CD14-positive monocyte (primary cell): ENCODE results near the gene FPGT. TPM values are rescaled to one million over a fixed set of nuclear protein-coding genes. Genes with fewer than 3 reads are reported as not detected.
"Not testable (repeated sequence)": the region's sequence is repeated elsewhere in the genome, so short reads cannot be mapped to it uniquely, and the experiment has no call there.

Experiments used
- DNase-seq, 3 donors: peaks; one replicate each; pipeline ENCODE4 v3.0.0-alpha.2; 2011 to 2022
- H2AFZ ChIP-seq: 2 replicates; pipeline ENCODE4 v1.6.0; 2012; ENCODE audit warnings: mild to moderate bottlenecking, low read depth, low read length, inconsistent platforms; ENCODE audit not compliant: insufficient read depth, poor library complexity, severe bottlenecking
- H3K27ac ChIP-seq, 2 donors: 1 replicate in 1 of 2; 2 replicates in 1 of 2; pipeline ENCODE4 v1.5.1; 2012 to 2013; ENCODE audit warnings: low read length in 2 of 2, control low read depth in 1 of 2, inconsistent platforms in 1 of 2, low read depth in 1 of 2, mild to moderate bottlenecking in 1 of 2
- H3K27me3 ChIP-seq, 2 donors: one replicate each; pipeline versions ENCODE4 v1.6.0 to v1.6.1; 2011 to 2013; ENCODE audit warnings: low read length in 2 of 2; ENCODE audit not compliant: control insufficient read depth in 2 of 2, insufficient read depth in 2 of 2
- H3K36me3 ChIP-seq, 2 donors: replicated peaks in 1 of 2; 1 replicate in 1 of 2; 2 replicates in 1 of 2; pipeline versions ENCODE4 v1.5.1 to v1.6.1; 2012 to 2013; ENCODE audit warnings: low read length in 2 of 2, control low read depth in 1 of 2, inconsistent platforms in 1 of 2, mild to moderate bottlenecking in 1 of 2; ENCODE audit not compliant: insufficient read depth in 2 of 2, control insufficient read depth in 1 of 2
- H3K4me1 ChIP-seq, 2 donors: 1 replicate in 1 of 2; 2 replicates in 1 of 2; pipeline versions ENCODE4 v1.5.1 to v1.6.1; 2012 to 2013; ENCODE audit warnings: low read length in 2 of 2, control low read depth in 1 of 2, inconsistent platforms in 1 of 2, mild to moderate bottlenecking in 1 of 2, moderate library complexity in 1 of 2; ENCODE audit not compliant: insufficient read depth in 2 of 2, control insufficient read depth in 1 of 2
- H3K4me2 ChIP-seq: replicated peaks from 2 replicates; pipeline ENCODE3; 2012; ENCODE audit warnings: low read length, moderate library complexity, mild to moderate bottlenecking; ENCODE audit not compliant: poor library complexity, severe bottlenecking; ENCODE audit errors: extremely low read depth
- H3K4me3 ChIP-seq, 3 experiments: fragments of 200-600 bp in 1 of 3; sonication (generic) in 1 of 3; replicated peaks in 1 of 3; 1 replicate in 2 of 3; 2 replicates in 1 of 3; pipeline ENCODE4 v1.5.1; 2011 to 2013; ENCODE audit warnings: low read length in 3 of 3, mild to moderate bottlenecking in 3 of 3, control low read depth in 2 of 3, low read depth in 2 of 3, inconsistent platforms in 1 of 3, moderate library complexity in 1 of 3
- H3K79me2 ChIP-seq: 2 replicates; pipeline ENCODE4 v1.6.0; 2012; ENCODE audit warnings: mild to moderate bottlenecking, control low read depth, inconsistent platforms, low read length, moderate library complexity; ENCODE audit not compliant: insufficient read depth
- H3K9ac ChIP-seq: 2 replicates; pipeline ENCODE4 v1.6.0; 2017; ENCODE audit warnings: low read length, mild to moderate bottlenecking; ENCODE audit not compliant: insufficient read depth, poor library complexity, severe bottlenecking
- H3K9me3 ChIP-seq, 2 donors: replicated peaks in 1 of 2; 1 replicate in 1 of 2; 2 replicates in 1 of 2; pipeline versions ENCODE4 v1.5.1 to v1.6.1; 2012 to 2013; ENCODE audit warnings: low read length in 2 of 2, control low read depth in 1 of 2; ENCODE audit not compliant: control insufficient read depth in 1 of 2, insufficient read depth in 1 of 2
- H4K20me1 ChIP-seq: 2 replicates; pipeline ENCODE4 v1.6.0; 2012; ENCODE audit warnings: mild to moderate bottlenecking, low read length, control low read depth, moderate library complexity; ENCODE audit not compliant: insufficient read depth
- H3K27ac Mint-ChIP-seq, 7 donors: one replicate each; pipeline ENCODE4 v1.8.0; 2020; ENCODE audit warnings: mild to moderate bottlenecking in 7 of 7, mixed read lengths in 7 of 7, moderate library complexity in 6 of 7, inconsistent platforms in 2 of 7
- H3K27me3 Mint-ChIP-seq, 3 donors: one replicate each; pipeline ENCODE4 v1.8.0; 2021 to 2022; ENCODE audit warnings: low read depth in 3 of 3, mild to moderate bottlenecking in 3 of 3, mixed read lengths in 3 of 3, moderate library complexity in 3 of 3, inconsistent platforms in 1 of 3
- H3K36me3 Mint-ChIP-seq, 2 donors: one replicate each; pipeline ENCODE4 v1.8.0; 2020; ENCODE audit warnings: mixed read lengths in 2 of 2, inconsistent platforms in 1 of 2, mild to moderate bottlenecking in 1 of 2
- H3K4me1 Mint-ChIP-seq: one replicate; pipeline ENCODE4 v1.8.0; 2020; ENCODE audit warnings: mild to moderate bottlenecking, mixed read lengths
- H3K4me3 Mint-ChIP-seq, 2 donors: one replicate each; pipeline ENCODE4 v1.8.0; 2020; ENCODE audit warnings: mild to moderate bottlenecking in 2 of 2, mixed read lengths in 2 of 2, moderate library complexity in 1 of 2
- H3K9me3 Mint-ChIP-seq, 7 donors: one replicate each; pipeline ENCODE4 v1.8.0; 2020 to 2022; ENCODE audit warnings: mixed read lengths in 7 of 7, mild to moderate bottlenecking in 6 of 7, moderate library complexity in 6 of 7, inconsistent platforms in 2 of 7
- CTCF ChIP-seq: fragments of 200-600 bp; IDR thresholded peaks from one replicate; pipeline ENCODE4 v1.8.0; 2022; ENCODE audit warnings: antibody characterized with exemption, mild to moderate bottlenecking
- WGBS: methylation state at CpG from one replicate; pipeline ENCODE4 v1.1.5; 2013; ENCODE audit warnings: missing lambda C conversion rate; ENCODE audit not compliant: insufficient coverage; 5-methylcytosine and 5-hydroxymethylcytosine counted together
- intact Hi-C, 2 donors: fragments of 100-400 bp; cut with micrococcal nuclease; formaldehyde crosslinking; loops; one replicate each; pipeline versions ENCODE4 v1.15.0 to v1.15.1; 2023
- polyA plus RNA-seq, 3 donors: library from polyadenylated mRNA; depleted of rRNA in 1 of 3; unstranded in 2 of 3; stranded (reverse) in 1 of 3; fragments of 300-500 nt in 2 of 3; fragments of >200 nt in 1 of 3; fragmentation: Illumina TruSeq in 2 of 3; gene quantifications; 1 replicate in 2 of 3; 2 replicates in 1 of 3; pipeline ENCODE4 v1.2.3, GENCODE V29; 2012 to 2021

The FPGT gene
- polyA plus RNA-seq, 3 donors, result 5.9 to 24.8 (median 23.8) TPM

GRCh38 chr1:74246315-74246714 lies 48.3 kb downstream of the FPGT start:
- H3K4me2 ChIP-seq, result no peak overlapping the region
- Mint-ChIP-seq H3K27ac (no peak overlapping the region), H3K36me3 (no peaks in the 10 kb centered on the region), H3K9me3 (peaks cover 13 to 24% (median 15%) of the 10 kb centered on the region in 7 donors), H3K27me3 (peaks cover 0 to 2% (median 0%) of the 10 kb centered on the region in 3 donors), H3K4me1 (no peaks in the 10 kb centered on the region), H3K4me3 (no peak overlapping the region)
- H3K27ac ChIP-seq, result no peak overlapping the region
- no peaks in the 10 kb centered on the region for H3K36me3 ChIP-seq
- no peak overlapping the region for H3K9ac ChIP-seq
- intact Hi-C loops, result no loop called here
- DNase-seq, result no peak
- H3K27me3 ChIP-seq, result no peaks in the 10 kb centered on the region
- H3K4me3 ChIP-seq, result no peak overlapping the region
- TF ChIP-seq CTCF, result no peak
- no peaks in the 10 kb centered on the region for H4K20me1 ChIP-seq
- H3K79me2 ChIP-seq, result no peaks in the 10 kb centered on the region
- H3K9me3 ChIP-seq, result peaks cover 3 to 15% of the 10 kb centered on the region in 2 donors
- H2AFZ ChIP-seq, result no peak overlapping the region
- H3K4me1 ChIP-seq, result no peaks in the 10 kb centered on the region
- 100% methylated on average over 1 of the region's 2 CpGs for WGBS

- H3K79me2 ChIP-seq, result no peaks in the 10 kb centered on the region
- TF ChIP-seq CTCF, result no peak
- H3K9me3 Mint-ChIP-seq, result peaks cover 10 to 26% (median 13%) of the 10 kb centered on the region in 7 donors
- H3K36me3 ChIP-seq, result no peaks in the 10 kb centered on the region
- WGBS, result 93% methylated on average over 18 of the region's 22 CpGs
- no peak overlapping the region for H3K4me2 ChIP-seq
- intact Hi-C loops, result no loop called here
- no peaks in the 10 kb centered on the region for H4K20me1 ChIP-seq
- H3K27me3 ChIP-seq, result no peaks in the 10 kb centered on the region
- no peak overlapping the region for H2AFZ ChIP-seq
- H3K27ac ChIP-seq, result no peak overlapping the region
- peaks cover 3 to 19% of the 10 kb centered on the region in 2 donors for H3K9me3 ChIP-seq
- H3K36me3 Mint-ChIP-seq, result no peaks in the 10 kb centered on the region
- no peak overlapping the region for H3K4me3 ChIP-seq
- H3K27ac Mint-ChIP-seq, result no peak overlapping the region
- H3K4me1 Mint-ChIP-seq, result no peaks in the 10 kb centered on the region
- no peaks in the 10 kb centered on the region for H3K27me3 Mint-ChIP-seq
- H3K4me3 Mint-ChIP-seq, result no peak overlapping the region
- H3K4me1 ChIP-seq, result no peaks in the 10 kb centered on the region
- H3K9ac ChIP-seq, result no peak overlapping the region
- no peak for DNase-seq
These were observed 50.0 kb downstream of the FPGT start for GRCh38 chr1:74247881-74248528.

GRCh38 chr1:74253243-74253824 lies 55.3 kb downstream of the FPGT start:
- H3K27ac ChIP-seq, H4K20me1 ChIP-seq, H3K36me3 Mint-ChIP-seq, H3K4me1 ChIP-seq, H3K79me2 ChIP-seq, H3K36me3 ChIP-seq, DNase-seq, H3K4me2 ChIP-seq, H3K4me3 Mint-ChIP-seq, H3K27ac Mint-ChIP-seq, H2AFZ ChIP-seq, intact Hi-C loops, H3K27me3 ChIP-seq, H3K9ac ChIP-seq, H3K4me1 Mint-ChIP-seq, H3K4me3 ChIP-seq, H3K27me3 Mint-ChIP-seq: not testable (repeated sequence)
- WGBS, result 90% methylated on average over 22 of the region's 32 CpGs
- peaks cover 6 to 16% (median 10%) of the 10 kb centered on the region in 7 donors for H3K9me3 Mint-ChIP-seq
- peaks cover 0 to 20% of the 10 kb centered on the region in 2 donors for H3K9me3 ChIP-seq
